Measurements from ENCODE around the gene AGPAT2.

AGPAT2 gene

DNA sequence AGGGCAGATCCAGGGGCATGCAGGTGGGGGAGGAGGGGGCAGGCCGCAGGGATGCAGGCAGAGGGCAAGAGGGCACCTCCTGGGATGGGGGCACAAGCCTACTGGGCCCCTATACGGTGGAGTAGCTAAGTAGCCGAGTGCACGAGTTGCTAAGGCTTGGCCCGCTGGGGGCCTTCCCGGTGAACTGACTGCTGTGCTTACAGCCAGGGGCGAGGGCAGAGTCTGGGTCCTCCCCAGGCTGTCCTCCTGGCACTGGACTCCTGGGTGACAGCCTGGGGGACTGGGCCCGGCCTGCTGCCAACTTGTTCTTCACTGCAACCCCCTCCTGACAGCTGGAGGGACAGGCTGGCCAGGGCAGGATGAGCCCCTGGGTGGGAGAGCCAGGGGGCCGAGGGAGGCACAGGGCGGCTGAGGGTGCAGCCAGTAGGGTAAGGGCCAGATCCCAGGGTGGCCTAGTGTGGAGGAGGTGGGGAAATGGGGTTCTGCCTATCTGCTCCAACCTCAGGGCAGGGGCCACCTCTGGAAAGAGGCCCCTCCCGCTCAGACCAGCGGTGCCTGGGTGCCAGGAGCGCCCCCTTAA is 26.2 kb downstream of the AGPAT2 start:
- no peak for DNase-seq

DNA sequence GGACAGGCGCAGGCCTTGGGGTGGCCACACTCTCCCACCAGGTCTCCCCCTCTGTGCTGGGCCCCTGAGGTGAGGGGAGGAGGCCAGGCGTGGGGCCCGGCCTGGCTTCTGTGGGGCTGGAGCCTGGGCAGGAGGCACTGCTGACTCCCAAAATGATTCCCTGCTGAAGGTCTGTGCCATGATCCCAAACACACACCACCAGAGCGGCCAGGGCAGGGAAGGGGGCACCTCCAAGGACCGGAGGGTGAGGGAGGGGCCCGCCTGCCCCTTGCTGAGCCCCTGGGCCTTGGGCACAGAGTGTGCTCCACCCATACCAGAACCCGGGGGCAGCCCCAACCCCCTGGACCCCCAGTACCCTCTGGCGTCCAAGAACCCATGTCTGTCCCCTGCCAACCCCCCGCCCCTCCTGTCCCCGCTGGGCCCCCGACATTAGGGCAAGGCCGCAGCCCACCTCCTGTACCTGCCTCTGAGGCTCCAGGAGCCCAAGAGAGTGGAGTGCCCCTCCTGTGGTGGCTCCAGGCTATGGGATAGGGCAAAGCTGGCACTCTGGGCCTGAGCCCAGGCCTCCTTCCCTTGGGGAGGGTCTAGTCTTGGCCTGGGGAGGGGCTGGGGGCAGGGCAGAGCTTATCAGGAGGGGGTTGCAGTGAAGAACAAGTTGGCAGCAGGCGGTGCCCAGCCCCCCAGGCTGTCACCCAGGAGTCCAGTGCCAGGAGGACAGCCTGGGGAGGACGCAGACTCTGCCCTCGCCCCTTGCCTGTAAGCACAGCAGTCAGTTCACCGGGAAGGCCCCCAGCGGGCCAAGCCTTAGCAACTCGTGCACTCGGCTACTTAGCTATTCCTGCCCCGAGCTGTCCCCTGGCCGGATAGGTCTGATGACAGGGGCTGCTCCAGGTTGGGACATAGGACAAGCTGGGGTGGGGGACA is 27.1 kb downstream of the AGPAT2 start:
- no peak for DNase-seq

DNA sequence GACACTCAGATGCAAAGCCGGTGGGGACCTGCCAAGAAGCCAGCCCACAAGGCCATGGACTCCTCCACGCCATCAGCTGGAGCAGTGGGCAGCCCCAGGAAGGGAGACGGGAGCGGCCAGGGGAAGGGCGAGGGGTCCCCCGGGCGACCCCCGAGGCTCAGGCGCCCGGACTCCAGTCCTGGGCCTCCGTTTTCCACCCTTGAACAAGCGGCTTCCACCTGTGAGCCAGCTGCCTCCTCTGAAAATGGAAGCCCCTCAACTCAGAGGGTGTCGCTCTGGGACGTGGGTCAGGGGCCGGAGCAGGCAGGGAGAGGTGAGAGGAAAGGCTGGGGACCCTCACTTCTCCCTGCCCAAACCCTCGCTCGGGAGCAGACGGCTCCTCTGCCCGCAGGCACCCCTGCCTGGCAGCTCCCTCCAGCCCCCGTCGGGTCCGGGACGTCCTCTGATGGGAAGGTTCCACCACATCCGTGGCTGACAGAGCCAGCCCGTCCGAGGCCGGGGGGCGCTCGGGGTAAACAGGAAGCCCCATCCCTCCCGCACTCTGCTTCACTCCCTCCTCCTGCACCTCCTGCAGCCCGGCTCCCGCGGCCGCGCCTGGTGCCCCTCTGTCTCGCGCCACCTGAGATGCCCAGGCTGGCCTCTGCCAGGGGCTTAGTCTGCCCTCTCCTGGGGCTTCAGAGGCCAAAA is 28.3 kb downstream of the AGPAT2 start:
- no peak for DNase-seq

DNA sequence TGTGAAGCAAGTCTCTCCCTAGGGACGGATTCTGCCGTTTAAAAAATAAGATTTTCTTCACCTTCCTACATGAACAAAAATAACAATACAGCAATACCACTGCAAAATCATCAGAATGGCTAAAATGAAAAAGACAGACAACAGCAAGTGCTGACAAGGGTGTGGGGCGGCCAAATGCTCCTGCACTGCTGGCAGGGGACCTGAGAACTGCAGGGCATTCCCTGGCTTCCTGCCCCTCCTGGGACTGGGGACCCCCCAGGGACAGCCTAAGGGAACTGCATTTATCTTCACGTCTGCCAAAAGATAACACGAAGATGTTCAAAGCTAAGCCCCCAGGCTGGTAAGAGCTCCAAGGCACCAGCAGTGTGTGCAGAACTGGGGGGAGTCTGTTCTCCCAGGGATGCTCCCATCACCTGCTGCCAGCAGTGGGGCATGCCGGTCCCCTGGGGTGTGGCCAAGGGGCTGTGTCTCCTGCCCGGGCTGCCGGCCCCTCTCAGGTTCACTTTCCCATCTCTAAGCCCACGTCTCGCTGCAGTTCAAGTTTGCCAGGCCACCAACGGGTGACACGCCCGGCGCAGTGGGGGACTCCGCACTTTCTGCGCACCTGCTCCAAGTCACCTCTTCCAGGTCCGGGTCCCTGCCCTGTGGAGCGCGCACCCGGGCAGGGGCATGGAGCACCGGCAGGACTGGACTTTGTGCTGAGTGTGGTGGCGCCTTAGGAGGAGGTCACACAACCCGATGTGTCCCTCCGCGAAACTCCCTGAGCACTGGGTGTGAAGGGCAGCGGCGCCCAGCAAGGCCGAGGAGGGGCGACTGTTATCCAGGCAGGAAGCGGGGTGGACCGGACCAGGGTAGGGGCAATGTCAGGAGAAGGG is 29.0 kb downstream of the AGPAT2 start:
- DNase-seq: no peak

DNA sequence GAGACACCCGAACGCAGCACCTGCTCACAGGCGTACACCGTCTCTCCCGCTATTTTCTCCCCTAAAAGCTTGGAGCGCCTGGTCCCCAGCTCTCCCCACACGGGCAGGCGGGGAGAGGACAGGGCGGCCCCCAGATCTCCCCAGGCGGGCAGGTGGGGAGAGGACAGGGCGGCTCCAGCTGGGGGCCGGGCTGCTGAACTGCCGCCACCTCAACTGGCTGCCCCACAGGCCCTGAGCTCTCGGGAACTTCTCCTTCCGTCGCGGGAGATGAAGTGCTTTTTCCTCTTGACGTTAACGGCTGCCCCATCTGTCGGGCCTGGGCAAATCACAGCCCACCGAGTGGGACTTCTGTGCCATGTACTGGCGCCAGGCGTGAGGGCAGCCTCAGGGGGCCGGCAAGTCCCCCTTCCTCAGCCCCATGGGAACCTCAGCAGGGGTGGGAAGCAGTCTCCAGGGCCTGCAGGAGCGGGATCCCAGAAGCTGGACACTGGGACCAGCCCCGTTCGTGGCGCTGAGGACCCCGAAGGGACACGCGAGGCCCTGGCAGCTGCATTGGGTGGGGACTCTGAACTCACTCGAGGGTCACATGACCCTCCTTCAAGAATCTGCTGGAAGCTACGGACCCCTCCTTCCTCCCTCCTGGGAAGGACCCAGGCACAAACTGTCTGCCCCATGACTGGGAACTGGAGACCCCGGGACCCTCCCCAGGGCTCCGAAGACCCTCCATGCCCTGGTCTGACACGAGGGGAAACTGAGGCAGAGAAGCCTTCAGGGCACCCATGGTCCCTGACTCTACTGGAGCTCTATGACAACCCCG is 30.3 kb downstream of the AGPAT2 start:
- no peak for DNase-seq

DNA sequence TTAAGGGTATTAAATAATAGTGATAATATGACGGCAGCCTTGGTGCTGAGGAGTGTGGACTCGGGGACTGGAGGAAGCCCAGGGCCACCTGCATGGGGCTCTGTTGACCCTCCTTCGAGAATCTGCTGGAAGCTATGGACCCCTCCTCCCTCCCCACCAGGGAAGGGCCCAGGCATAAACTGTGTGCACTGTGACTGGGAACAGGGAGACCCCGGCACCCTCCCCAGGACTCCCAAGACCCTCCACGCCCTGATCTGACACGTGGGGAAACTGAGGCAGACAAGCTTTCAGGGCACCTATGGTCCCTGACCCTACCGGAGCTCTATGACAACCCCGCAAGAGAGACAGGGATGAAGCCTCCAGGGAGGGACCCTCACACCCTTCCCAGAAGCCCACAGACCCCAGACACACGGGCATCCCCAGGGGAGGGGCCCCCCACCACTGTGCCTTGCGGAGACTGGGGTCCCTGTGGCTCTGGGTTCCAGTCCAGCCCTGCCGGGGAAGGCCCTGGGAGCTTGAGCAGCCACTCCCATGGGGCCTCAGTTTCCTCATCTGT is 31.0 kb downstream of the AGPAT2 start:
- no peak for DNase-seq

DNA sequence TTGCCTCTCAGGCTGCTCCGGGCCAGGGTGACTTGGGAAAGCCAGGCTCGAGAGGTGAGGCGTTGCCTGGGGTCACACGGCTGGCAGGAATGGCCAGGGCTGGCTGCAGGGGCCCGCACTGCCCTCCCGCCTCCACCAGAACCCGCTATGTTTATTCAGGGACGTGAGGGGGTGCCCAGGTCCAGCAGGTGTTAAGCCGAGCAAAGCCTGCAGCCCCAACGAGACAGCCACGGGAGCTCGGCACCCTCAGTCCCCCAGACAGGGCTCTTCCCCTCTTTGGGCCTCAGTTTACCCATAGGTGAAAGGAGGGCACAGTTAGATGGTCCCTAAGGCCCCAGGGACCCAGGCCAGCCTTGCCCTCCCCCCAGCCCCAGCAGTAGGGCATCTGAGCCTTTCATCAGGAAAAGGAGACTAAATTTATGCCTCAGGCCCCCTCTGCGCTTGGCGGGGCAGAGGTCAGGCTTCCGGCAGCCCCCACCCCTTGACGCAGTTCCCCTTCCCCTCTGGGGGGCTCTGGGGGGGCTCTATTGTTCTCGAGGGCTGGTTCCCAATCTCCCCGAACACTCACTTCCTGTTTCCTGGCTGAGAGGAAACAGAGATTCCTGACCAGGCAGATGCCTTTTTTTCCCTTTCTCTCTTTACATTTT is 31.6 kb downstream of the AGPAT2 start:
- DNase-seq: no peak

DNA sequence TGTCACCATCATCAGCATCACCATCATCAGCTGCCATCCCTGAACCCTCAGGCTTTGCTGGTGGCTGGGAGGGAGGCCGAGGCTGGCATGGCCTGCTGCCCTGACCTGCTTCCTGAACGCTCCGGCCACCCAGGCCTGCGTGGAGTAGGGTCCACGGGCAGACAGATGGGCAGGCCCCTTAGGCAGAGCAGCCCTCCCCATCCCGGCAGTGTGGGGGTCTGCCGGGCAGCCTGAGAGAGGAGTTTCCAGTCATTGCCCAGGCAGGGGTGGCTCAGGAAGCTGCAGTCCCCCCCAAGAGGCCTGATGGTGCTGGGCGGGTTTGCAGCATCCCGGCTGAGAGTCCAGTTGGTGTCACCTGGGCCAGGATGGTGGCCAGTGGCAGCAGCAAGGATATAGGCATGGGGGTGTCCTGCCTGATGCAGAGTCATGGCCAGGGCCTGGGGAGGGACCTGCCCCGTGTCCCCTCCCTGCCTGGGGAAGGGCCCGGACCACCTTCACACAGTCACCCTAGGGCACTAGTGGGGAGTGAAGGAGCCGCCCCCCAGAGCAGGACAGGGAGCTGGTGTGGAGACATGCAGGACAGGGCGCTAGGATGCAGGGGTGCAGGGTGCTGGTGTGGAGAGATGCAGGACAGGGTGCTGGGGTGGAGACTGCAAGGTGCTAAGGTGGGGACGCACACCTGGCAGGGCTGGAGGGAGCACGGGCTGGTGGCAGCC is 32.3 kb downstream of the AGPAT2 start:
- DNase-seq: no peak

DNA sequence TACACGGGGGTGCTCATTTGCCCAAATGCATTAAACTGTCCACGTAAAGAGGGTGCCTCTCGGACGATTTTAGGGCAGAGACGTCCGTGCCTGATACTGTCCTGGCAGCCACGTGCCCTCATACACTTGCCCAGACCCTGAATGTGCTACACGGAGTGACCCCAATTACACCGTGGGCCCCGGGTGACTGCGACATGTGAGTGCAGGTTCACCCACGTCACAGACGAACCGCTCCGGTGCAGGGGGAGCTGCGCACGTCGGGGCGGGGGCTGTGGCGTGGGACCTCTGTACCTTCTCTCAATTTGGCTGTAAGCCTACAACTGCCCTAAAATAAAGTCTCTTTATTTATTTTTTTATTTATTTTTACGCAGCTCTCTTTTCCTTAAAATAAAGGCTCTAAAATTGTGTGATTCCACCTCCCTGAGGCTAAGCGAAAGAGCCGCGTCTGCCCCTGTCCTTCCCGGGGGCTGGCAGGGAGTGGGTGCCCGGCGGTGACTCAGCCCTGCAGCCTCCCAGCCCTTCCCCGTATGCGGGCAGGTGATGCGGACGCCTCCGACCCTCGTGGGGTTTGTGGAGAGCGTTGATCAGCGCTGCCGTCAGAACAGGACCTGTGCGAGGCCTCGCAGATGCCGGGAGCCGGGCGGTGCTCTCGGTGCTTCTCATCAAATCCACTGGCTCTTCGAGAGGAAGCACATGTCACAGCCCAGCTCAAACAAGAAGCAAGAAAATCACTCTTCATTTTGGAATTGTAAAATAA is 33.8 kb downstream of the AGPAT2 start:
- no peak for DNase-seq

DNA sequence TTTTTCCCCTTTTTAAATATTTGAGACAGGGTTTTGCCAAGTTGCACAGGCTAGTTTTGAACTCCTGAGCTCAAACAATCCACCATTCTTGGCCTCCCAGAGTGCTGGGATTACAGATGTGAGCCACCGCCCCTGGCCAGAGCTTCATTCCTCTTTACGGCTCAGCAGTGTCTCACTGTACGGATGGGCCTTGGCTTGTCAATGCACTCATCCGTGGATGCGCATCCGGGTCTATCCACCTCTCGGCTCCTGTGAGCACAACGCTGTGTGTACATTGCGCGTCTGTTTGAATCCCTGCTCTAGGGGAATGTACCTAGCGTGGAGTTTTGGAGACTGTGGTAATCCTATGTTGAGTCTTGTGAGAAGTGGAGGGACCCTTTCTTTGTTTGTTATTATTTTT is 35.4 kb downstream of the AGPAT2 start:
- DNase-seq: no peak

DNA sequence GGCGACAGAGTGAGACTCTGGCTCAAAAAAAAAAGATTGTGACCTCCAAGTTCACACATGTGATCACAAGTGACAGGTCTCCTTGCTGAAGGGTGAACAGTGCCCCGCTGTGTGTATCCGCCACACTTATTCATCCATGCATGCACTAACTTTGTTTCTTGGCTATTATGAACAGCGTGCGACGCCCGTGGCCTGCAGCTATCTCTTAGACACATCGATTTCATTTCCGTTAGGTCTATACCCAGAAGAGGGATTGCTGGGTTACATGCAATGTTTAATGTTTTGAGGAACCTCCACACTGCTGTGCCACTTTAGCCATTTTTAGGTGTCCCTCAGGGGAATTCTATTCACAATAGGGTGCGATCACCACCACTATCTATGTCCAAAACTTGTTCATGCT is 36.6 kb downstream of the AGPAT2 start:
- no peak for DNase-seq

DNA sequence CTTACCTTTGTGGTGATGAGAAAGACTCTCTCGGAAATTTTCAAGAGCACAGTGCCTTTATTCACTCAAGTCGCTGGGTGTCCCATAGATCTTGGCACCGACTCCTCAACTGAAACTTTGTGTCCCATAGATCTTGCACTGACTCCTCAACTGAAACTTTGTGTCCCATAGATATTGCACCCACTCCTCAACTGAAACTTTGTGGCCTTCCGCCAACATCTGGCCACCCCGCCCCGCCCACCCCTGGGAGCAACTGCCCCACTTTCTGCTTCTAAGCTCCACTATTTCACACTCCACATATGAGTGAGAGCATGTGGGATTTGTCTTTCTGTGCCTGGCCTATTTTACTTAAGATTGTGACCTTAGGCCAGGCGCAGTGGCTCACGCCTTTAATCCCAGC is 37.2 kb downstream of the AGPAT2 start:
- no peak for DNase-seq

DNA sequence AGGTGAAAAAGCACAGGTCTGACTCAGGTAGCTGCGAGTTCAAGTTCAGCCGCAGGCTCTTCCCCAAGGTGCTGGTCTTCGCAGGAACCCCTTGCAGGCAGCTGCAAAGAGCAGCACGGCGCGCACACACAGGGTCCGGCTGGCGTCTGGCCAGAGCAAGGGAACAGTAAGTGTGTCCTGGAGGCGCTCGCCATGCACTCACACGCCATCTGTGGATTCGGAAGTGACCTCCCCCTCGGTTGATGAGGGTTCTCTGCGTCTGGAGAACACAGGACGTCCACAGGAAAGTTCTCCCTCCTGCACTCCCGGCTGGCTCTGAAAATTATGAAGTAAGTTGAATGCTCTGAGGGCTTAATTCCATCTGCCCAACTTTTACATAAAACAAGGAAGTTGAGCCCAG is 38.5 kb downstream of the AGPAT2 start:
- DNase-seq: no peak

DNA sequence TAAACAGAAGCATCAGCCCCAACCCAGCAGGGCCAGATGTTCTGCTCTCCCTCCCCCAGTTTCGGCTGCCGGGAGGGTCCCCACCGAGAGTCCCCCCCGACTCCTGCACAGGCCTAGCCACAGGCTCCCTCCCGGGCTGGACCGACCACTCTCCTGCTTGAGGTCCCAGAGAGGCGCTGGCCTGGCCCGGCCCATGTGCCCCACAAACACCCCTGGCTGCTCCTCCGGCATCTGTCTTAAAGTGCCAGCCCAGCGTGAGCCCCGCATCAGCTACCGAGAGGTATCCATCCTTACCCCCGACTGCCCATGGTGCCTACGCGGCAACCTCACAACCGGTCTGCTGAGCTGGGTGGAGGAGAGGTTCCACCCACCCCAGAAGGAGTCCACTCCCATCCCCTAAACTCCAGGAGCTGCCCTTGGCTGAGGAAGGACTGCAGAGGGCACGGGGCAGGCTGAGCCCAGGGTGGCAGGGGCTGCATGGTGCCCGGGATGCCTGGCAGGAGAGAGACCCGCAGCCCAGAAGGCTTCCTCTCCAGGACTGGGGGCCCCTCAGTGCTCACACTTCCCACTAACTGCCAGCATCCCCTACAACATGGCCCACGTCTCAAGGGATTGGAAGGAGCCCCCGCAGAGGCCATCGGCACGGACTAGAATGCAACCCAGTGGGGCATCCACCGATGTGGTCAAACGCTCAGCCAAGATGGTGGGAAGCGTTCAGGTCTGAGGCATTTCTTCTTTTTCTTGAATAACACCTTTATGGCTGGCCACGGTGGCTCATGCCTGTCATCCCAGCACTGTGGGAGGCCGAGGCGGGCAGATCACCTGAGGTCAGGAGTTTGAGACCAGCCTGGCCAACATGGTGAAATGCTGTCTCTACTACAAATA is 40.2 kb downstream of the AGPAT2 start:
- DNase-seq: no peak

DNA sequence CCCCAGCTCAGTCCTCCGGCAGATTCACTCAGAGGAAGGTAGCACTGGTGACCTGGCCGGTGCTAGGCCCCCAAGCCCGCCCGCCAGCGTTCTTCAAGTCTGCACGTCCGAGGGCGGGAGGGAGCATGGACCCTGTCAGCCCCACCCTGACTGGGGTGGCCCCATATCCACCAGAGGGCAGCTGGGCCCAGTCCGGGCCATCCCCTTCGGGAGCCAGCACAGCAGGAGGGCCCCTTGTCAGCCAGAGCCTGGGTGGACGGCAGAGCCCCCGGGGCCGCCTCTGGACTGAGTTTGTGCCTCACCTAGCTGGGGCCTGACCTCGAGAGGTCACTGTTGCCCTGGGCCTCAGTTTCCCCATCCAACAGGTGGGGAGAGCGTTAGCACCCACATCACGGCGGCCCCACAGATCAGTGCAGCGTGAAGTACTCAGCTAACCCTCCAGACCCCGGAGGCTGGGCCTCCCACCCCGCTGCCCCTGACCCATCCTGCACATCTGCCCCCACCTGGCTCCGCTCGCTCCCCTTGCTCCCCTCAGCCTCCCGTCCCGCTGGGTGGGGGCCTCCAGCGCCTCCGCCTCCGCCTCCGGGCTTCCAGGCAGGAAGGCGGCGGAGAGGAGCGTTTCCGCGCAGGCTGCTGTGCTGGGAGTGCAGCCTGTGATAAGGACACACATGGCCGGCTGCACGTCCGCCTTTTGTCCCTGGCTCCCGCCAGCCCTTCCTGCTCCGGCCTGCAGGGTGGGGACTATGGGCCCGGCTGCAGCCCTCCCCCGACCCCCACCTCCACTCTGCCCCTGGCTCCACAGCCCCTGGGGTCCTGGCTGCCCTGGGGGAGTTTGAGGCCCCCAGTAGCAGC is 41.1 kb downstream of the AGPAT2 start:
- peak; percentile 49 for DNase-seq

DNA sequence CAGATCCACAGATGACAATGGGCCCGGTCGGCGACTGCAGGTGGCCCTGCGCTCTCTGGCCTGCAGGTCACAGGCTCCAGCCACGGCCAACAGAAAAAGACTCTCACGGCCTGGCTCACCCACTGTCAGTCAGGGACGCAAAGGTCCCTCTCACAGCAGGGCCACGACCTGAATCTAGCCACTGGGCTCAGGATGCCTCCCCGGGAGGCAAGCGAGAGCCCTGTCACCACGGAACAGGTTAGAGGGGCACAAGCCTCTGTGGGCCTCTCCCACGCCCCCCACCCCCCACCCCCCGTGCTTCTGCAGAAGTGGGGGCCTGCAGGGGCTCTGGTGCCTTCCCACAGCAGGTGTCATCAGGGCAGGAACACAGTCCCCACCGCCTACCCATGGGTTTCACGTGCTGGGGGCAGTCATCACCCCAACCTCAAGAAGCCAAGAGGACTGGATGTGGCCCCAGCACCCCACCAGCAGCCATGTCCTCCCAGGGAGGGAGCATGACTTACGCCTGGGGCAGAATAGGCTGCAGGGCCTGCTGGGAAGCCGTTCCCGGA is 41.8 kb downstream of the AGPAT2 start:
- no peak for DNase-seq

Measured in fibroblast of skin of back (primary cell).